ENCODE results near the gene FAM90A1. TPM values are rescaled to one million over a fixed set of nuclear protein-coding genes. Genes with fewer than 3 reads are reported as not detected.
"Not testable (repeated sequence)": the region's sequence is repeated elsewhere in the genome, so short reads cannot be mapped to it uniquely, and the experiment has no call there.

The FAM90A1 gene, protein sequence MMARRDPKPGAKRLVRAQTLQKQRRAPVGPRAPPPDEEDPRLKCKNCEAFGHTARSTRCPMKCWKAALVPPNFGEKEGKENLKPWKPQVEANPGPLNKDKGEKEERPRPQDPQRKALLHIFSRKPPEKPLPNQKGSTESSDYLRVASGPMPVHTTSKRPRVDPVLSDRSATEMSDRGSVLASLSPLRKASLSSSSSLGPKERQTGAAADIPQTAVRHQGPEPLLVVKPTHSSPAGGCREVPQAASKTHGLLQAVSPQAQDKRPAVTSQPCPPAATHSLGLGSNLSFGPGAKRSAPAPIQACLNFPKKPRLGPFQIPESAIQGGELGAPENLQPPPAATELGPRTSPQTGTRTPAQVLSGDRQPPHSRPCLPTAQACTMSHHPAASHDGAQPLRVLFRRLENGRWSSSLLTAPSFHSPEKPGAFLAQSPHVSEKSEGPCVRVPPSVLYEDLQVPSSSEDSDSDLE
- polyA plus RNA-seq (ENCODE audit: insufficient read length in 10 of 10) = 1 to 10 TPM in 3 of 10 donors, under 1 TPM in 7; 0.29 to 1.4 (median 0.75) TPM
- long read RNA-seq, donor 1 = 0 reads
- long read RNA-seq, donor 2 = 0 reads
- long read RNA-seq, donor 3 = 0 reads
- long read RNA-seq, donor 4 = 0 reads
- long read RNA-seq, donor 5 = 0 reads
- long read RNA-seq, donor 6 = 0 reads
- long read RNA-seq, donor 7 = 0 reads
- long read RNA-seq, donor 8 = 0 reads
- long read RNA-seq, donor 9 = 0 reads

DNA sequence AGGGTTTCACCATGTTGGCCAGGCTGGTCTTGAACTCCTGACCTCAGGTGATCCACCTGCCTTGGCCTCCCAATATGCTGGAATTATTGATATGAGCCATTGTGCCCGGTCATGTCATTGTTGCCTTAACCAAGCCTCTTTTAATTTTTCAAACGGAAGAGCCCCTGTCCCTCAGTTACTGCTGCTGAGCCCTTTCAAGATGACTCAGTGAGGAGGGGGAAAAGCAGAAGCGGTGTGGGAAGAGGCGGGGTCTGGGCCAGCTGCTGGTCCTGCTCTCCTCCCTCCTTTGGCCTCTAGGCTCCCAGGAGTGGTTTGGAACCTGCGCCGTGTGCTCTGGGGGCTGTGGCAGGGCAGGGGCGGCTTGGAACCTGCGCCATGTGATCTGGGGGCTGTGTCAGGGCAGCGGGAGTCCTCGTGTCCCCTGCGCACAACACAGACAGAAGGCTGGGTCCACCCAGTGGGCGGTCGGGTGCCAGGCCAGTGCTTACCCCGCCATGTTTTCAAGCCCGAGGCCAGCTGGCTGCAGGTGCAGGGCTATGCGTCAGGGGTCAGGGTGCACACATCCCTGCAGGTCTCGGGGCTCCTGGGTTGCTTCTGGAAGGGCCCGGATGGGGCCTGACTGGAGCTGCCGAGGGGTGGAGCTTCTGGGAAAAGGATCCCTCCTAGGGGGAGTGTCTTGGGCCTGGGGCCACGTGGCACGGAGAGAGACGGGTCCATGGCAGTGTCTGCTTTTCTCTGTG is at the start of gene FAM90A1:
TSS of gene FAM90A1 (minus strand) at position 627 of the 740 bp plus-strand sequence. CDS start 2,786 bp downstream, outside the sequence.
- DNase-seq = peak in 2 of 3 donors; percentile 13 to 46

- DNase-seq = not testable (repeated sequence)
Measured at GRCh38 chr12:8276397-8276796, 49.0 kb upstream of the FAM90A1 start.

- peak in 1 of 3 donors; percentile 6 for DNase-seq
Measured at GRCh38 chr12:8266706-8267105, 39.3 kb upstream of the FAM90A1 start.

GRCh38 chr12:8264236-8264635 is 36.8 kb upstream of the FAM90A1 start:
- not testable (repeated sequence) for DNase-seq

GRCh38 chr12:8261111-8261554 is 33.7 kb upstream of the FAM90A1 start:
- DNase-seq = peak in 2 of 3 donors; percentile 3 to 21

- not testable (repeated sequence) for DNase-seq
Measured at GRCh38 chr12:8256356-8256755, 28.9 kb upstream of the FAM90A1 start.

DNA sequence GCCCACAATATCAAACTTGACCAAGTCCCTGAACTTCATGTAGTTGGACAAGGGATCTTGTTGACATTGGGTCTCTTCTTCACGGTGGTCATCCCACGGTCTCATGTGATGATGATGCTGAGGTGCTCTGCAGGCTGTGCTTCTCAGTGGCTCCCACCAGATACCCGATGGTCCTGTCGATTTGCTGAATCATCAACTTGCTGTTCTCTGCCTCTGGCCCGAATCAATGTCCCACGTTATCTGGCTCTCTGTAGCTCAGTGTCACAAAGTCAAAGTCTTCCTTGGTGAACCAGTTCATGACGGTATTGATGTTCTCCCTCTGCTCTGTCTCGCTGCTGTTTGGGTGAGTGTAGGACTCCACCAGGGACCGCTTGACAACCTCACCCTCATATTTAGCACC is 27.3 kb upstream of the FAM90A1 start:
- DNase-seq = not testable (repeated sequence)

GRCh38 chr12:8252056-8252818 is 24.8 kb upstream of the FAM90A1 start:
- DNase-seq = not testable (repeated sequence)

DNA sequence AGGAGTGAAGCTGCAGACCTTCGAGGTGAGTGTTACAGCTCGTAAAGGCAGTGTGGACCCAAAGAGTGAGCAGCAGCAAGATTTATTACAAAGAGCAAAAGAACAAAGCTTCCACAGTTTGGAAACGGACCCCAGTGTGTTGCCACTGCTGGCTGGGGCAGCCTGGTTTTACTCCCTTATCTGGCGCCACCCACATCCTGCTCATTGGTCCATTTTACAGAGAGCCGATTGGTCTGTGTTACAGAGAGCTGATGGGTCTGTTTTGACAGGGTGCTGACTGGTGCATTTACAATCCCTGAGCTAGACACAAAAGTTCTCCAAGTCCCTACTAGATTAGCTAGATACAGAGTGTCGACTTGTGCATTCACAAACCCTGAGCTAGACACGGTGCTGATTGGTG is 24.2 kb upstream of the FAM90A1 start:
- DNase-seq = not testable (repeated sequence)

GRCh38 chr12:8246941-8247535 is 19.6 kb upstream of the FAM90A1 start:
- peak in 1 of 3 donors; percentile 45 for DNase-seq

- not testable (repeated sequence) for DNase-seq
Measured at GRCh38 chr12:8243682-8244161, 16.3 kb upstream of the FAM90A1 start.

GRCh38 chr12:8242880-8243681 is 15.7 kb upstream of the FAM90A1 start:
- DNase-seq = peak; percentile 93 to 96 (median 94)

GRCh38 chr12:8242622-8242879 is 15.1 kb upstream of the FAM90A1 start:
- DNase-seq = not testable (repeated sequence)

GRCh38 chr12:8241917-8242621 is 14.7 kb upstream of the FAM90A1 start:
- not testable (repeated sequence) for DNase-seq

DNA sequence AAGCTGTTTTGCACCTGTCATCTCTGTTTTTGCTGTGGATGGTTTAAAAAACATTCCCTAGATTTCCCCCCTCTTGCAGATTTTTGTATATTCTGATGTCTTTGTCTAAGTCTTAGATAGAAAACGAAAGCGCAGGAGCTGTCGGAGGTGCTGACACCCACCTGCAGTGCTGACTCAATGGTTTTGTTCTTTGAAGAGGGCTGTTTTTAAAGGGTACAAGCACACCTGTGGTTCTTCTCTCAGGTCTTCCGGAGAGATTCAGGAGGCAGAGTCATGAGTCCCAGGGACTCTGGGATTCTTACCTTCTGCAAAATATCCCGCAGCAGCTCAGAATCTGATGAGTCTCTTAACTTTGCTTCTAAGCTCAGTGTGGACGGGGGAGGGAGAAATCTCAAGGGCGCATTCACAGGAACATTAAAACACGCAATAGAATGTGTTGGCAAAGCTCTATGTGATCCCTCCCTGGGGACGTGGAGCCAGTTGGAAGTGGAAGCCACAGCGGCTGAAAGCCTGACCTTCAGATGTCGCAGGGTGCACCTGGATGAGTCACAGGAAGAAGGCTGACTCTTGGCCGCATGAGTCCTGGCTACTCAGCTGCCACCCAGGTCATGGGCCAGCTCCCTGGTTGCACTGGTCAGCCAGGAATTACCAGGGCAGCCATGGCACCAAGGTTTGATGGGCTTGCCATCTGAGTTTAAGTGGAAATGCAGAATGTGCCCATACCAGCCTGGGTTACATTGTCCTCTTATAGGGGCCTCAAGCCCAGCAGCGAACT is 13.1 kb upstream of the FAM90A1 start:
- not testable (repeated sequence) for DNase-seq

- DNase-seq = not testable (repeated sequence)
Measured at GRCh38 chr12:8237031-8237430, 9.6 kb upstream of the FAM90A1 start.

DNA sequence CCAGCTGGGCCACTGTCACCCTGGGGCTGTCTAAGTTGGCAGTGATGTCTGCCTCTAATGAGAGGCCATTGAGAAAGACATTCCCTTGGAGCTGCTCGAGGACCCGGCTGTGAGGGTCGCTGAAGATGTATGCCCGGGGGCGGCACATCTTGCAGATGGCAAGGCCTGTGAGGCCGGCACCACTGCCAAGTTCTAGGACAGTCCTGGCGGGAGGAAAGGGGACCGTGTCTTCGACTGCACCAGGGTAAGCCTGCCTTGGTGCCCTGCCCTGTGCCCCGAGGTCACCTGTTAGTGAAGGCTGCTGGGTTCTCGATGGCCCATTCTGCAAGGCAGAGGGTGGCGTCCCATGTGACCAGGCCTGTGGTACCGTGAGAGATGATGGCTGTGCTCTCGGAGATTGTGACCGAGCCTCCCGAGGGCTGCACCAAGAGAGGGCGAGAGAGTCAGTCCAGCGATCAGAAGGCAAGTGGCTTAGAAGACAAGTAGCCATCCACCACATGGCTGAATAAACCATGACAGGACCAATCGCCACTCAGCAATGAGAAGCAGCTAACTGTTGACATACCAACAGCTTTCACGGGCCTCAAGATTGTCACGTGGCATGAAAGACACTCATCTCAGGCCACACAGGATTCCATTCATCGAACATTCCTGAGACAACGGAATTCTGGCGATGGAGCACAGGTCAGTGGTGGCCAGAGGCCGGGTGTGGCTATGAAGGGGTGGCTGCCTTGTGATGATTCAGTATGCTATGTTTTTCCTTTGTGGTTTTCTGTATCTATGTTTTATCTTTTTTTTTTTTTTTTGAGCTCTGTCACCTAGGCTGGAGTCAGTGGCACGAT is 8.1 kb upstream of the FAM90A1 start:
- not testable (repeated sequence) for DNase-seq

DNA sequence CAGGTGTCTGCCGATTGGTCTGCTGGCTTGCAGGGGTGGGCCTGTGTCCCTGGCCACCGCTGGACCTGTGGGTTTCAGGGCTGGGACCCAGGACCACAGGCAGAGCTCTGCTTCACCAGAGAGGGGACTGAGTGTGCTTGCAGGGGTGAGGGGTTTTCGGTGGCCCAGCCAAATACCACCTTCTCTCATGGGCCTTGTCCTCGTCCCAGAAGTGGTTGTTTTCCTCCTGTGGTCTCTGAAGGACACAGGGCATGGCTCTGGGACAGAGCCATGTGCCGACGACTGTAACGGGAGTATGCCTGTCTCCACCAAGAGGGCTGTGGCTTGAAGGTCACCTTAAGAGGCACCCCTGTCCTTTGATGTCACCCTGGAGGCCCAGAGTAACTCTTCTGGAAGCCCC is 7.3 kb upstream of the FAM90A1 start:
- DNase-seq = not testable (repeated sequence)
